NT2/D1 (cell line): ENCODE results near the gene ASGR1.

Source experiments
- DNase-seq: peaks from one replicate; pipeline ENCODE4 v3.0.0-alpha.2; 2011; ENCODE audit warnings: low read depth, low spot score
- H3K27me3 ChIP-seq: 2 replicates; pipeline ENCODE4 v1.6.0; 2011; ENCODE audit warnings: mild to moderate bottlenecking; ENCODE audit not compliant: insufficient read length, insufficient read depth
- H3K36me3 ChIP-seq: 2 replicates; pipeline ENCODE4 v1.6.1; 2011; ENCODE audit warnings: mild to moderate bottlenecking, low read length, mixed read lengths; ENCODE audit not compliant: insufficient read depth, insufficient read length
- H3K4me1 ChIP-seq: 2 replicates; pipeline ENCODE4 v1.5.1; 2011; ENCODE audit not compliant: insufficient read depth, insufficient read length
- H3K4me3 ChIP-seq: 2 replicates; pipeline ENCODE4 v1.5.1; 2011; ENCODE audit warnings: low read depth; ENCODE audit not compliant: insufficient read length
- H3K9ac ChIP-seq: 2 replicates; pipeline ENCODE4 v1.6.0; 2011; ENCODE audit warnings: low read depth; ENCODE audit not compliant: insufficient read length
- H3K9me3 ChIP-seq: 2 replicates; pipeline ENCODE4 v1.5.1; 2011; ENCODE audit warnings: mild to moderate bottlenecking, low read length; ENCODE audit not compliant: insufficient read depth
- SUZ12 ChIP-seq: IDR thresholded peaks from 2 replicates; pipeline ENCODE4 v1.6.1; 2011; ENCODE audit not compliant: insufficient read length, insufficient read depth; ENCODE audit errors: extremely low read depth
- YY1 ChIP-seq: IDR thresholded peaks from 2 replicates; pipeline ENCODE4 v1.6.1; 2011; ENCODE audit not compliant: insufficient read length, insufficient read depth
- ZNF274 ChIP-seq: IDR thresholded peaks from 2 replicates; pipeline ENCODE4 v1.6.1; 2011; ENCODE audit warnings: mild to moderate bottlenecking, low read depth, low read length

ASGR1 gene

DNA sequence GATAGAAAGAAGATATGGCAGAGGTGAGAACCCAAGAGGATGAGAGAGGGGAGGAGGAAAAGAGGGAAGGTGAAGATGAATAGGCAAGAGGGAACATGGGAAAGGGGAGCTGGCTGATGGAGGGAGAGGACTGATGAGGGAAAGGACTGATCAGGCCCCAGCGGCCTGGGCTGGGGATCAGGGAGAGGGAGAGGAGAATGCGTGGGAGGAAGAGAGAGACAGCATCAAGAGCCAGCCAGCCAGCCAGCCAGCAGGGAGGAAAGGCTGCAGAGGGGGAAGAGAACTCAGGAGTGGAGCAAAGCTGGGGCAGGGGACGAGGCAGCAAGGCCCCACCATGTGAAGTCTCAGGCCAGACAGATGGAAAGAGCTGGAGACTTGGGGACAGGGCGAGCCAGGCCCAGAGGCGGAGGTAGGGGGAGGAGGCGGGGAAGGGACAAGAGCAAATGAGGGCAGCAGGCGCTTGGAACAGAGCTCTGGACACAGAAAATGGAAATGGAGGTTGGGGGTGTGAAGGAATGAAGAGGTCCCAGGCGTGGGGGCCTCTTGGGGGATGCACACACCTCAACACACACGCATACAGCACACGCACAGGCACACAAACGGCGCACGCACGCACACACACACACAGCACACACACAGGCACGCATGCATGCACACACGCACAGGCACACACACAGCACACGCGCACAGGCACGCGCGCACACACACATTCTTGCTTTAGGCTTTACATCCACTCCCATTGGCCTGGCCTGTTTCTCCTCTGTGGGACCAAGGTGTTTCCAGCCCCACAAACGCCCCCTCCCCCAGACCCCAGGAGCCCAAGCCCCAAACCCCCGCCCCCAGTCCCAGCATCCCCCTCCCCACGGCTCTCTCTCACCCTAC is 28.2 kb upstream of the ASGR1 start:
- peaks cover 12% of the 10 kb centered on the region for H3K4me1 ChIP-seq
- DNase-seq: no peak
- H3K9ac ChIP-seq: no peak overlapping the region
- H3K27me3 ChIP-seq: no peaks in the 10 kb centered on the region
- no peak for TF ChIP-seq SUZ12
- no peak for TF ChIP-seq ZNF274
- no peak for TF ChIP-seq YY1
- H3K9me3 ChIP-seq: no peaks in the 10 kb centered on the region
- no peak overlapping the region for H3K4me3 ChIP-seq
- H3K36me3 ChIP-seq: peaks cover 16% of the 10 kb centered on the region

DNA sequence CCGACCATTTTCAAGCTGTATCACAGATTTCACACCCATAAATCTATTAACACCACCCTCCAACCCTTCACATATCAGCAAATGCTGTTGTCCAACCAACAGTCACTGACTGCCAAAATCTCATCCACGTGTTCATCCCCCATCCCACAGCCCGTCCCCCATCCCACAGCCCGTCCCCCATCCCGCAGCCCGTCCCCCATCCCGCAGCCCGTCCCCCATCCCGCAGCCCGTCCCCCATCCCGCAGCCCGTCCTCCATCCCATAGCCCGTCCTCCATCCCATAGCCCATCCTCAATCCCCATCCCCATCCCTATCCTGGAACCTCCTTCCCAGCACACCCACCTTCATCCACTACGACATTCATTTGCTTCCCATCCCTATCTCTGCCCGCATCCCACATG is 26.4 kb upstream of the ASGR1 start:
- H3K9ac ChIP-seq: peak overlapping the region; percentile 32
- peaks cover 25% of the 10 kb centered on the region for H3K36me3 ChIP-seq
- no peak overlapping the region for H3K4me3 ChIP-seq

DNA sequence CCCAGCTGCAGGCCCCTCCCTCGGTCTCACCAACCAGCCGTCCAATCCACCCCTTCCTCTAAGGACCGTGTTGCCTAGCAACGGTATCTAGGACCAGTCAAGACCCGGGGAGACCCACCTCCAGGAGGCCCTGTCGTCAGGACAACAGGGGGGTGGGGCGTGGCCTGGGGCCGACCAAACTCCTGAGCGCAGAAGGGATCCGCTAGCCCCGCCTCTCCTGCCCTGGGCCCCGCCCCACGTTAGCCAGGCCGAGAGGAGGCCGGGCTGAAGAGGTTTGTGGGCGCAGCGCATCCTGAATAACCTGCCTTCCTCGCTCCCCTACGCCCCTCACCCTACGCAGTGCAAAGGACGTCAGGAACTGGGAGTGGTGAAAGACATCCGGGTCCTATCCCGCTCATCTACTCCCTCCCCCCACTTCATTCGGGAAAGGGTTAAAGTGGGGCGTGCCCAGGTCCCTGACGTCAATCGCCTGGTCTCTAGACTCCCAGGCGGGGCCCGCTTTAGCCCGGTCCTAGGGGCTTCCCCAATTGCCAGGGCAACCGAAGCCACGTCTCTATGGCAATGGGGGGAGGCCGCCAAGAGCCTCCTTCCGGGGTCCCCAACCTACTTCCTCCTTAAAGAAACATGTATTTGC is 25.8 kb upstream of the ASGR1 start:
- Histone ChIP-seq H3K9me3 (no peaks in the 10 kb centered on the region), H3K9ac (peak overlapping the region; percentile 32), H3K36me3 (peaks cover 25% of the 10 kb centered on the region), H3K4me3 (peak overlapping the region; percentile 34), H3K27me3 (no peaks in the 10 kb centered on the region), H3K4me1 (peaks cover 8% of the 10 kb centered on the region)
- peak; percentile 85 for DNase-seq
- TF ChIP-seq SUZ12 (no peak), ZNF274 (no peak), YY1 (no peak)

More for the DNA sequence above, 26.4 kb upstream of the ASGR1 start:
- TF ChIP-seq YY1: no peak
- TF ChIP-seq ZNF274: no peak
- no peak for TF ChIP-seq SUZ12
- DNase-seq: no peak
- H3K4me1 ChIP-seq: peaks cover 8% of the 10 kb centered on the region
- no peaks in the 10 kb centered on the region for H3K9me3 ChIP-seq
- no peaks in the 10 kb centered on the region for H3K27me3 ChIP-seq

DNA sequence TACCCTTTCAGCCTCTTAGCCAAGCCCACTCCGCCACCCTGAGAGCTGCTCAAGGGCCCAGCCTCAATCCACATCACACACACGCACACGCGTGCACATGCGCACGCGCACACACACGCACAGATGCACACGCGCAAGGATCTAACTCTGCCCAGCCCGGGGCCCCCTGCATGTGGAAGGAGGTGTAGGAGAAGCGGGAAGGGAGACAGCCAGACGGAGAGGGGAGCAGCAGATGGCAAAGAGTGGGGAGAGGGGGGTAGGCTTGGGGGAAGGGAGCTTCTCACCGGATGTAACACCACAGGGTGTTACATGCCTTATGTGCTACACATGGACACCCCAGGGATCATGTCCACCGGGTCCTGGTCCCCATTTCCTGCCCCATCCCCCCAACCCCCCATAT is 25.2 kb upstream of the ASGR1 start:
- H3K4me1 ChIP-seq: peaks cover 8% of the 10 kb centered on the region
- H3K27me3 ChIP-seq: no peaks in the 10 kb centered on the region
- no peaks in the 10 kb centered on the region for H3K9me3 ChIP-seq
- no peak overlapping the region for H3K4me3 ChIP-seq
- TF ChIP-seq ZNF274 (no peak), SUZ12 (no peak), YY1 (no peak)
- H3K36me3 ChIP-seq: peaks cover 25% of the 10 kb centered on the region
- H3K9ac ChIP-seq: no peak overlapping the region
- DNase-seq: no peak

GRCh38 chr17:7203391-7203790 is 24.2 kb upstream of the ASGR1 start:
- peaks cover 25% of the 10 kb centered on the region for H3K36me3 ChIP-seq
- H3K27me3 ChIP-seq: no peaks in the 10 kb centered on the region
- no peaks in the 10 kb centered on the region for H3K9me3 ChIP-seq
- TF ChIP-seq SUZ12: no peak
- no peak for TF ChIP-seq YY1
- TF ChIP-seq ZNF274: no peak
- H3K4me3 ChIP-seq: no peak overlapping the region
- H3K9ac ChIP-seq: no peak overlapping the region
- H3K4me1 ChIP-seq: peaks cover 2% of the 10 kb centered on the region
- no peak for DNase-seq

DNA sequence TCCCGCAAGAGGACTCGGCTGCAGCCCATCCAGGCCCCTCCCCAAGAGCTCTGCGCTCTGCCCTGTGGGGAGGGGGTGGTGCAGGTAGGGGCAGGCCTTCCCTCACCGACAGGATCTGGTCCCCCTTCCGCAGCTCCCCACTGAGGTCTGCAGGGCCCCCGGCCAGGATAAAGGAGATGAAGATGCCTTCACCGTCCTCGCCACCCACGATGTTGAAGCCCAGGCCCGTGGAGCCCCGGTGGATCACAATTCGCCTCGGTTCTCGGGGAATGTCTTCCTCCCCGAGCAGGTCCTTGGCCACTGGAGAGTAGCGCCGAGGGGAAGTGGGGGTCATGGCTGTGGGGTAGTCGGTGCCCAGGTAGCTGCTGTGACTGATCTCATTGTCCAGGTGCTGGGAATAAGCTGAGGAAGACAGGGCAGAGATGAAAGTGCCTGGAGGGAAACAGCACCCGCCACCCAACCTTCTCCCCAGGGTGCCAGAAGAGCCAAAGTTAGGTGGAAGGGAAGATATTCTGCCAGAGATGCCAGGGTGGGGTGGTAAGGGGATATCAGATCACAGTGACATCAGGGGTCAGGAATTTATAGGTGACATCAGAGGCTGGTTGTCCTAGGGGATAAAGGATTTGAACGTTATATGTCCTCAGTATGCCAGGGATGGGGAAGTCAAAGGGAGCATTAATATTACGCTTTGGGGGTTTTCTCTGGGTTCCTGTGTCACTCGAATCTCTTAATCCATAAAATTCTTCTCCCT is 17.7 kb upstream of the ASGR1 start:
- Histone ChIP-seq H3K9ac (no peak overlapping the region), H3K9me3 (no peaks in the 10 kb centered on the region), H3K4me3 (no peak overlapping the region), H3K36me3 (peaks cover 48% of the 10 kb centered on the region), H3K4me1 (peaks cover under 1% of the 10 kb centered on the region), H3K27me3 (no peaks in the 10 kb centered on the region)
- no peak for DNase-seq
- no peak for TF ChIP-seq SUZ12
- TF ChIP-seq YY1: no peak
- TF ChIP-seq ZNF274: no peak
